DND-41 (cell line): ENCODE measurements around the gene LDLRAD2.

Experiments
- CTCF ChIP-seq: IDR thresholded peaks from 2 replicates; pipeline ENCODE4 v1.5.1; 2012; ENCODE audit warnings: borderline replicate concordance, low read length, moderate library complexity, mild to moderate bottlenecking; ENCODE audit not compliant: poor library complexity, severe bottlenecking; ENCODE audit errors: extremely low read depth
- EZH2 ChIP-seq: IDR thresholded peaks from 3 replicates; pipeline ENCODE4 v1.6.1; 2012; ENCODE audit warnings: borderline replicate concordance, low read depth, mild to moderate bottlenecking, moderate library complexity, low read length, inconsistent platforms; ENCODE audit not compliant: severe bottlenecking

- no peak for TF ChIP-seq EZH2
- TF ChIP-seq CTCF: no peak
These were observed 47.7 kb downstream of the LDLRAD2 start for GRCh38 chr1:21859669-21860179.
